Measurements from ENCODE around the gene HOXB2.
"Not testable (repeated sequence)": the region's sequence is repeated elsewhere in the genome, so short reads cannot be mapped to it uniquely, and the experiment has no call there.

The HOXB2 gene

GRCh38 chr17:48513097-48513496 lies 31.8 kb downstream of the HOXB2 start:
- TF ChIP-seq, protein P1, sequence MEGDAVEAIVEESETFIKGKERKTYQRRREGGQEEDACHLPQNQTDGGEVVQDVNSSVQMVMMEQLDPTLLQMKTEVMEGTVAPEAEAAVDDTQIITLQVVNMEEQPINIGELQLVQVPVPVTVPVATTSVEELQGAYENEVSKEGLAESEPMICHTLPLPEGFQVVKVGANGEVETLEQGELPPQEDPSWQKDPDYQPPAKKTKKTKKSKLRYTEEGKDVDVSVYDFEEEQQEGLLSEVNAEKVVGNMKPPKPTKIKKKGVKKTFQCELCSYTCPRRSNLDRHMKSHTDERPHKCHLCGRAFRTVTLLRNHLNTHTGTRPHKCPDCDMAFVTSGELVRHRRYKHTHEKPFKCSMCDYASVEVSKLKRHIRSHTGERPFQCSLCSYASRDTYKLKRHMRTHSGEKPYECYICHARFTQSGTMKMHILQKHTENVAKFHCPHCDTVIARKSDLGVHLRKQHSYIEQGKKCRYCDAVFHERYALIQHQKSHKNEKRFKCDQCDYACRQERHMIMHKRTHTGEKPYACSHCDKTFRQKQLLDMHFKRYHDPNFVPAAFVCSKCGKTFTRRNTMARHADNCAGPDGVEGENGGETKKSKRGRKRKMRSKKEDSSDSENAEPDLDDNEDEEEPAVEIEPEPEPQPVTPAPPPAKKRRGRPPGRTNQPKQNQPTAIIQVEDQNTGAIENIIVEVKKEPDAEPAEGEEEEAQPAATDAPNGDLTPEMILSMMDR (IDR thresholded peaks at IDR 0.05; ENCODE audit: control insufficient read depth, insufficient read depth, low read depth, low read length, missing control alignments): no peak
- H3K4me3 ChIP-seq (ENCODE audit: control insufficient read depth, low read depth, low read length): no peak overlapping the region
- no peak for DNase-seq (ENCODE audit: low read depth)

GRCh38 chr17:48510761-48511604 lies 33.9 kb downstream of the HOXB2 start:
- H3K4me3 ChIP-seq (ENCODE audit: control insufficient read depth, low read depth, low read length): no peak overlapping the region
- TF ChIP-seq, protein P1 (IDR thresholded peaks at IDR 0.05; ENCODE audit: control insufficient read depth, insufficient read depth, low read depth, low read length, missing control alignments): no peak
- peak; percentile 61 for DNase-seq (ENCODE audit: low read depth)

DNA sequence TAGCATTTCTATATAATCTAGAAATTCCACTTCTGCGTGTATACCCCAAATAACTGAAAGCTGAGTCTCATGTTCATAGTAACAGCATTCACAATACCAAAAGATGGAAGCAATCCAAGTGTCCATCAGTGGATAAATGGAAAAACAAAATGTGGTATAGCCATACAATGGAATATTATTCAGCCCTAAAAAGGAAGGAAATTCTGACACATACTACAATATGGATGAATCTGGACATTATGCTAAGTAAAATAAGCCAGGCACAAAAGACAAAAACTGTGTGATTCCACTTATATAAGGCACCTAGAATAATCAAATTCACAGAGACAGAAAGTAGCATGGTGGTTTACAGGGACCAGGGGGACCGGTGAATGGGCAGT lies 34.5 kb downstream of the HOXB2 start:
- H3K4me3 ChIP-seq (ENCODE audit: control insufficient read depth, low read depth, low read length): no peak overlapping the region
- no peak for DNase-seq (ENCODE audit: low read depth)
- TF ChIP-seq, protein P1 (IDR thresholded peaks at IDR 0.05; ENCODE audit: control insufficient read depth, insufficient read depth, low read depth, low read length, missing control alignments): no peak

- not testable (repeated sequence) for DNase-seq (ENCODE audit: low read depth); H3K4me3 ChIP-seq (ENCODE audit: control insufficient read depth, low read depth, low read length)
Observed at GRCh38 chr17:48509708-48510107, 35.2 kb downstream of the HOXB2 start.

DNA sequence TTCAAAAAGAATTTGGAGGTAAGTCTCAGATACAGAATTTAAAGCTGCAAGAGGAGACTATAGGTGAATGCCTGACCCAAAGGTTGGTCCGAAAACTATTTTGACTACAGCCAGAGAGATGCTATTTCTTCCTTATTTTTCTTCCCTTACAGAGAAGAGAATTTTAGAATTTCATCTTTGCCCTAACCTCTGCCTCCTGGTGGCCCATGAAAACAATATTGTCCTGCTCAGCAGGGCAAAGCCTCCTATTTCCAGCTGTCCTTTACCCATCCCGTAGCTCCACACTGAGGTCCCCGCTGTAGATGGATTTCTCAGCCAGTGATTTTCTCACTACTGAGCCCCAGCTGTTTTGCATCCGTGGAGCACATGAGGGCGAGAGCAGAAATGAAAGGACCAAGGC lies 38.7 kb downstream of the HOXB2 start:
- no peak overlapping the region for H3K4me3 ChIP-seq (ENCODE audit: control insufficient read depth, low read depth, low read length)
- TF ChIP-seq, protein P1 (IDR thresholded peaks at IDR 0.05; ENCODE audit: control insufficient read depth, insufficient read depth, low read depth, low read length, missing control alignments): no peak
- DNase-seq (ENCODE audit: low read depth): no peak

GRCh38 chr17:48505788-48506187 lies 39.1 kb downstream of the HOXB2 start:
- peak; percentile 55 for DNase-seq (ENCODE audit: low read depth)
- TF ChIP-seq, protein P1 (IDR thresholded peaks at IDR 0.05; ENCODE audit: control insufficient read depth, insufficient read depth, low read depth, low read length, missing control alignments): no peak
- H3K4me3 ChIP-seq (ENCODE audit: control insufficient read depth, low read depth, low read length): no peak overlapping the region

DNA sequence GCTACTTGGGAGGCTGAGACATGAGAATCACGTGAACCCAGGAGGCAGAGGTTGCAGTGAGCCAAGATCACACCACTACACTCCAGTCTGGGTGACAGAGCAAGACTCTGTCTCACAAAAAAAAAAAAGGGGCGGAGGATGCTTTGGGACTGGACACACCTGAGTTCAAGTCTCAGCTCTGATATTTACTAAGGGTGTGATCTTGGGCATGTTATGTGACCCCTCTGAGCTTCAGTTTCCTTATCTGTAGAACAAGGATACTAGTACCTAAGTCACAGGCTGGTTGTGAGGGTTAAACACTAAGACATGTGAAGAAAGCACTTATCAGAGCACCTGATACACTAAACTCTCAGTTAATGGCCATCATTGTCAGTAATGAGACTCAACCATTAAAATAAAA lies 40.0 kb downstream of the HOXB2 start:
- H3K4me3 ChIP-seq (ENCODE audit: control insufficient read depth, low read depth, low read length): no peak overlapping the region
- TF ChIP-seq, protein P1 (IDR thresholded peaks at IDR 0.05; ENCODE audit: control insufficient read depth, insufficient read depth, low read depth, low read length, missing control alignments): no peak
- DNase-seq (ENCODE audit: low read depth): no peak
